ENCODE measurements around the gene ROR1.

DNA sequence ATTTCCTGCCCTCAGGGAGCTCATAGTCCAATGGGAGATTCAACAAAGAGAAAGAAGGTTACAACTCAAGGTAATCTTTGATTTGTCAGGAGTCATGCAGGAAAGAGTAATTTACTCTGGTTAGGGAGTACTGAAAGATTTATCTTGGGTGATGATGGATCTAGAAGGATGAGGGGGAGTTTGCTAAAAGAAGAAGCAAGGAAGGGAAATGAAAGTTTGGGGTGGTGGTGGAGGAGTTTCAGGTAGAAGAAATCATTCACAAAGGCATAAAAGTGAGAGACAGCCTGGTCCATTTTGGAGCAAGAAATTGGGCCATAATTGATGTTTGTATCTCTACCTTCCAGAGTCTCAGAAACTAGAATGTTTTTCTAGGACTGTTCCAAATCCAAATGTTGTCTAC is 116.7 kb downstream of the ROR1 start:
- TF ChIP-seq, protein P1, sequence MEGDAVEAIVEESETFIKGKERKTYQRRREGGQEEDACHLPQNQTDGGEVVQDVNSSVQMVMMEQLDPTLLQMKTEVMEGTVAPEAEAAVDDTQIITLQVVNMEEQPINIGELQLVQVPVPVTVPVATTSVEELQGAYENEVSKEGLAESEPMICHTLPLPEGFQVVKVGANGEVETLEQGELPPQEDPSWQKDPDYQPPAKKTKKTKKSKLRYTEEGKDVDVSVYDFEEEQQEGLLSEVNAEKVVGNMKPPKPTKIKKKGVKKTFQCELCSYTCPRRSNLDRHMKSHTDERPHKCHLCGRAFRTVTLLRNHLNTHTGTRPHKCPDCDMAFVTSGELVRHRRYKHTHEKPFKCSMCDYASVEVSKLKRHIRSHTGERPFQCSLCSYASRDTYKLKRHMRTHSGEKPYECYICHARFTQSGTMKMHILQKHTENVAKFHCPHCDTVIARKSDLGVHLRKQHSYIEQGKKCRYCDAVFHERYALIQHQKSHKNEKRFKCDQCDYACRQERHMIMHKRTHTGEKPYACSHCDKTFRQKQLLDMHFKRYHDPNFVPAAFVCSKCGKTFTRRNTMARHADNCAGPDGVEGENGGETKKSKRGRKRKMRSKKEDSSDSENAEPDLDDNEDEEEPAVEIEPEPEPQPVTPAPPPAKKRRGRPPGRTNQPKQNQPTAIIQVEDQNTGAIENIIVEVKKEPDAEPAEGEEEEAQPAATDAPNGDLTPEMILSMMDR (IDR thresholded peaks at IDR 0.05), result no peak
- TF ChIP-seq EZH2 (IDR thresholded peaks at IDR 0.05) (no peak), EZH2phosphoT487 (IDR thresholded peaks at IDR 0.05) (no peak)

All from neural progenitor cell (in vitro differentiated cells).